Astrocyte of the cerebellum (primary cell): ENCODE data around the gene IGFL3.

Experiments
- DNase-seq: peaks from one replicate; pipeline ENCODE4 v3.0.0-alpha.2; 2011; ENCODE audit warnings: low read depth
- H3K4me3 ChIP-seq: 2 replicates; pipeline ENCODE4 v1.5.1; 2011; ENCODE audit warnings: mild to moderate bottlenecking, low read depth, low read length, moderate library complexity
- CTCF ChIP-seq: IDR thresholded peaks from 2 replicates; pipeline ENCODE4 v1.5.1; 2012; ENCODE audit warnings: low read length, low read depth, moderate library complexity, mild to moderate bottlenecking; ENCODE audit errors: missing control alignments
- in situ Hi-C: cut with HindIII; loops from 2 replicates; pipeline ENCODE4 v1.10.0; 2017; ENCODE audit warnings: low sequenced_read_pairs

IGFL3 gene

DNA sequence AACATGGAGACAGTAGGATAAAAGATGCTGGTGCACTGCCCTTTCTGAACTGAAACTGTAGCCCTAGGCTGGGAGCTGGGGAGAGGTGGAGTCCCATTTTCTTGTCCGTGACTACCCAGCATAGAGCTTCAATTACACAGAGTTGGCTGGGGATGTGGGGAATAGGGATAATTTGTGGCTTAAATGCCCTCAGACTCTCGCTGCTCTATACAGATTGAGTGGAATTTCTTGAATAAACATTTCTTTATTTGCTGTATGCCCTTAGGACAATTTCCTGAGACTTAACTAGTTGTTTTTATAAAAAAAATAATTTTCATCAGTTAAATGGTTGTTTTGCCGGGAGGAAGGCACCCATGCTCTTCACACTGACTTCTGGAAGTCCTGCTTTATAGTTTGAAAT is 30.7 kb upstream of the IGFL3 start:
- in situ Hi-C loops, result no loop called here
- no peak for TF ChIP-seq CTCF
- no peak overlapping the region for H3K4me3 ChIP-seq

DNA sequence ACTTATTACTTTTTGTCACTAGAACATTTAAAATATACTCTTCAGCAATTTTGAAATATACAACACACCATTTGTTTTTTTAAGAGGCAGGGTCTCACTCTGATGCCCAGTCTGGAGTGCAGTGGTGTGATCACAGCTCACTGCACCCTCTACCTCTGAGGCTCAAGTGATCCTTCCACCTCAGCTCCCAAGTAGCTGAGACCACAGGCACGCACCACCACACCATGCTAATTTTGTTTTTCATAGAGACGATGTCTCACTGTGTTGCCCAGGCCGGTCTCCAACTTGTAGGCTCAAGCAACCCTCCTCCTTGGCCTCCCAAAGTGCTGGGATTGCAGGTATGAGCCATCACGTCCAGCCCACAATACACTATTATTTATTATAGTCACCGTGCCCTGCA is 26.1 kb upstream of the IGFL3 start:
- H3K4me3 ChIP-seq, result no peak overlapping the region
- DNase-seq, result no peak
- in situ Hi-C loops, result no loop called here
- no peak for TF ChIP-seq CTCF

More for the DNA sequence above, 30.7 kb upstream of the IGFL3 start:
- DNase-seq, result no peak

GRCh38 chr19:46147791-46148288 is 23.4 kb upstream of the IGFL3 start, which contains the start of gene IGFL2:
Gene IGFL2 (plus strand): TSS chr19:46148238. CDS start chr19:46148279, 41 bp downstream.
- in situ Hi-C loops, result no loop called here
- no peak within 1 kb of the TSS for H3K4me3 ChIP-seq
- DNase-seq, result no peak
- no peak for TF ChIP-seq CTCF

DNA sequence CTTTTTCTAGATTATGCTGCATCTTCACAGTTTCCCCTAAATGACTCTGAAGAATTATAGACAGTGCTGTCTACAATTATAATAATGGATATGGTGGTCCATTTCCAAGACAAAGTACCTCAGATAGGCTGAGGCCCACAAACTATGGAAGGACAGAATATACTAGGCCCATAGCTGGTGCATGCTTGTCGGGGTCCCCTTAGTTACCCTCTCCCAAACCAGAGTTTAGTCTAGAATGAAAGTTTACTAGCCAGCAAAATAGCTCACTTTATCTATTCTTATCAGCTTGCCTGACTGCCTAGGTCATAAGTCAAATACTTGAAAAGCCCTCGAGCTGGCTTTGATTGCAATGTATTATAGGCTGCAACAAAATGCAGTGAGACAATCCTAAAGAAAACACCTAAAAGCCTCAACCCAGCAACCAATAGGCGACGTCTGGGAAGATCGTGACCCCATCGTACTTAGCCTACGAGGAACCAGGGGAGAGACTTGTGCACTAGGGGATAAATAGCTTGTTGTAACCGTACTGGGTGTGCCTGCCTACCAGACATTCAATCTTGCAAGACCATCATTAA is 22.8 kb upstream of the IGFL3 start:
- in situ Hi-C loops, result no loop called here
- TF ChIP-seq CTCF, result no peak
- no peak for DNase-seq
- no peak overlapping the region for H3K4me3 ChIP-seq

DNA sequence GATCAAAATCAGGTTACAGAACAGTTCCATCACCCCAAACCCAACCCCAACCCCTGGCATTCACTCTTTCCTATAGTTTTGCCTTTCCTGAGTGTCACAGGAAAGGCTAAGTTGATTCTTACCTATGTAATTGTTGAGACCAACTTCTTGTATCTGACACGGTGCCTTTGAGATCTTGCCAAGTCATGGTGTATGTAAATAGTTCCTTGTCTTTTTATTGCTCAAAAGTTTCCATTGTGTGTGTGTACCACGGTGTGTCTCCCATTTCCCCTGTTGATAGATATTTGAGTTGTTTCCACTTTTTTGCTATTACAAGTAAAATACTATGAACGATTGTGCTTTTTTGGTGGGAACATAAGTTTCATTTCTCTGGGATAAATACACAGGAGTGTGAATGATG is 20.3 kb upstream of the IGFL3 start:
- in situ Hi-C loops, result no loop called here
- TF ChIP-seq CTCF, result no peak

GRCh38 chr19:46142294-46142693 is 17.8 kb upstream of the IGFL3 start:
- H3K4me3 ChIP-seq, result no peak overlapping the region
- in situ Hi-C loops, result no loop called here
- TF ChIP-seq CTCF, result no peak
- no peak for DNase-seq

More for the DNA sequence above, 20.3 kb upstream of the IGFL3 start:
- no peak overlapping the region for H3K4me3 ChIP-seq
- no peak for DNase-seq
